Mucosa of descending colon (tissue), 3 donors: ENCODE measurements around the gene CDKAL1. TPM values are rescaled to one million over a fixed set of nuclear protein-coding genes. Genes with fewer than 3 reads are reported as not detected.
"Not testable (repeated sequence)": the region's sequence is repeated elsewhere in the genome, so short reads cannot be mapped to it uniquely, and the experiment has no call there.

Experiments
- ATAC-seq: fragments of 200-7000 bp; cut with Tn5 transposase; one replicate; pipeline ENCODE4 v1.9.1; 2020; ENCODE audit warnings: mild to moderate bottlenecking, moderate library complexity
- DNase-seq, 3 donors: peaks; one replicate each; pipeline ENCODE4 v3.0.0-alpha.2; 2020
- H3K36me3 ChIP-seq: fragments of 200-600 bp; one replicate; pipeline ENCODE4 v1.8.0; 2021; ENCODE audit warnings: low read depth, mild to moderate bottlenecking
- H3K4me1 ChIP-seq: fragments of 200-600 bp; one replicate; pipeline ENCODE4 v1.8.0; 2021; ENCODE audit warnings: low read depth, mild to moderate bottlenecking
- H3K4me3 ChIP-seq: fragments of 200-600 bp; one replicate; pipeline ENCODE4 v1.8.0; 2021; ENCODE audit warnings: mild to moderate bottlenecking
- H3K9me3 ChIP-seq: fragments of 200-600 bp; one replicate; pipeline ENCODE4 v1.8.0; 2021; ENCODE audit warnings: mild to moderate bottlenecking
- intact Hi-C, 2 donors: fragments of 100-400 bp; cut with DNase I in 1 of 2; cut with micrococcal nuclease in 1 of 2; formaldehyde crosslinking; loops; one replicate each; pipeline versions ENCODE4 v1.11.0 to v1.11.1; 2022; cut with DNase I, micrococcal nuclease
- total RNA-seq, 3 donors: library from RNA; stranded (reverse); fragmentation: NEBNext Ultra II Directional in 2 of 3; extraction: Animal tissue kit (Norgen Biotek cat#: 25700) in 2 of 3; gene quantifications; one replicate each; pipeline versions ENCODE4 v1.2.1 to v1.2.4, GENCODE V29; 2021 to 2023
- TF ChIP-seq, protein P1 (sequence below): fragments of 200-600 bp; IDR thresholded peaks from one replicate; pipeline ENCODE4 v1.8.0; 2022; ENCODE audit warnings: antibody characterized with exemption, mild to moderate bottlenecking
- donor health status: DM: no; HTN: no; CAD: no; lungs with moderate emphysema.
- donor health status: DM: no; HTN: no; CAD: no.
- donor health status: DM: no; HTN: yes; CAD: no.

The CDKAL1 gene
- total RNA-seq, 3 donors from 2014 or later: 13.4 to 15.5 (median 15.3) TPM

DNA sequence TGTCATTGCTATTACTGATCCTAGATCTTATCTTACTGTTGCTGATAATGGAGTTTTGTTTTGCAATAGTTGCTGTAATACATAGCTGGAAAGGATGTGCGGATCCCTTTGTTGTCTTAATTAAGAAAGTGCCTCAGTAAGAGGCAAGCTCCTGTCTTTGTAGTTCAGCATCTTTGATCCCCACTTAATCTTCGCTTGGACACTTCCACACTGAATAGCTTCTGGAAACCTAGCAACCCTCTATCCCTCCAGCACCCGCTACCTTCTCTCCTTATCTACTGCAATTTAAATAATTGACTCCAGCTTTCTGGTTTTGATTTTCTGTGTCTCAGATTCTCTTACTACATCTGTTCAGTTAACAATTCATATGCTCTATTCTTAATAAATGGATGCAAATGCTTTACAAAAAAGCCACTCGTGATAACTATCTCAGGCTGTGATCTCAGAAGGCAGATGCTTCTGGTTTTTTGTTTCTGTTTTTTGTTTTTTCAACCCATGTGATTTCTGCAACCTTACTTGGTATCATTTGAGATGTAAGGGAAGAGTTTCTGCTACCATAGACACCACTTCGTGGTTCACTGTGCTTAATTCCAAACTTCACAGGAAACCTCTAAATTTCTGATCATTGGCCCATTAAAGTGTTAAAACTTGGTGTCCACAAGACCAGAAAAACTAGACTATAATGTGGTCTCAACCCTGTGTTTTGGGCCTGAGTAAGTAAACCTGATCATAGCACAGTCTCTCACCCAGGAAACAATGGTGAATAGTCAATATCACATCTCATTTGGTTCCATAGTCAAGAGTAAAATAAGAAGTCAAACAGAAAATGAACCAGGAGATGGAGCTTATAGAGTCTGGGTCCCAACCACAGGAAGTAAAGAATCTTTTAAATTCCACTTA lies 707.2 kb downstream of the CDKAL1 start:
- Histone ChIP-seq H3K4me3 (no peak overlapping the region), H3K36me3 (no peaks in the 10 kb centered on the region), H3K9me3 (peaks cover 8% of the 10 kb centered on the region), H3K4me1 (no peaks in the 10 kb centered on the region)
- ATAC-seq (no peak), DNase-seq (no peak)
- TF ChIP-seq, protein P1, sequence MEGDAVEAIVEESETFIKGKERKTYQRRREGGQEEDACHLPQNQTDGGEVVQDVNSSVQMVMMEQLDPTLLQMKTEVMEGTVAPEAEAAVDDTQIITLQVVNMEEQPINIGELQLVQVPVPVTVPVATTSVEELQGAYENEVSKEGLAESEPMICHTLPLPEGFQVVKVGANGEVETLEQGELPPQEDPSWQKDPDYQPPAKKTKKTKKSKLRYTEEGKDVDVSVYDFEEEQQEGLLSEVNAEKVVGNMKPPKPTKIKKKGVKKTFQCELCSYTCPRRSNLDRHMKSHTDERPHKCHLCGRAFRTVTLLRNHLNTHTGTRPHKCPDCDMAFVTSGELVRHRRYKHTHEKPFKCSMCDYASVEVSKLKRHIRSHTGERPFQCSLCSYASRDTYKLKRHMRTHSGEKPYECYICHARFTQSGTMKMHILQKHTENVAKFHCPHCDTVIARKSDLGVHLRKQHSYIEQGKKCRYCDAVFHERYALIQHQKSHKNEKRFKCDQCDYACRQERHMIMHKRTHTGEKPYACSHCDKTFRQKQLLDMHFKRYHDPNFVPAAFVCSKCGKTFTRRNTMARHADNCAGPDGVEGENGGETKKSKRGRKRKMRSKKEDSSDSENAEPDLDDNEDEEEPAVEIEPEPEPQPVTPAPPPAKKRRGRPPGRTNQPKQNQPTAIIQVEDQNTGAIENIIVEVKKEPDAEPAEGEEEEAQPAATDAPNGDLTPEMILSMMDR: no peak
- intact Hi-C loops: no loop called here

DNA sequence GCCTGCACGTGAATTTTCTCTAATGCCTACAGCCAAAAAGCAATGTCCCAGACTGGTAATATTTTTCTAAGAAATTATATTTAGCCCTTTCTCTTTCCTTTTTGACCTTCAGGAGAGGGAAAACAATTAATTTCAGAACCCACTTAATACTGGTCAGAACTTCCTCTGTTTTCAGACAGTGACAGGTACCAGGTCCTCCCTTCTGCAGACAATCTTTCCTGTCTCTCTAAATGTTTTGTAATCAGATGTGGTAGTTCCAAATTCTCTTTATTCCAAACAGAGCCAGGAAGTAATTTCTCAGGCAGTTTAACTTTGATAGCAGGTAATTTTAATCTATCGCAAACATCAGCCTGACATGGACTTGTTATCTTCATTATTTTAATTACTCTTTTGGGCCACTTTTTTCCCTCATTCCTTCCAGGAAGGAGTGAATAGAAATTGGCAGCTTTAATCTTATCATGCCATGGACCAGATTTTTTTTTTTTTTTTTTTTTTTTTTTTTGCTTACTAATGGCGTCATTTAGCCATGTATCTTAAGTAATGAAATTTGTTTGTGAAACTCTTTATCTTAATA lies 710.7 kb downstream of the CDKAL1 start:
- TF ChIP-seq, protein P1: no peak
- intact Hi-C loops: no loop called here
- Histone ChIP-seq H3K9me3 (no peaks in the 10 kb centered on the region), H3K4me3 (no peak overlapping the region), H3K4me1 (no peaks in the 10 kb centered on the region), H3K36me3 (no peaks in the 10 kb centered on the region)
- ATAC-seq (no peak), DNase-seq (no peak)

DNA sequence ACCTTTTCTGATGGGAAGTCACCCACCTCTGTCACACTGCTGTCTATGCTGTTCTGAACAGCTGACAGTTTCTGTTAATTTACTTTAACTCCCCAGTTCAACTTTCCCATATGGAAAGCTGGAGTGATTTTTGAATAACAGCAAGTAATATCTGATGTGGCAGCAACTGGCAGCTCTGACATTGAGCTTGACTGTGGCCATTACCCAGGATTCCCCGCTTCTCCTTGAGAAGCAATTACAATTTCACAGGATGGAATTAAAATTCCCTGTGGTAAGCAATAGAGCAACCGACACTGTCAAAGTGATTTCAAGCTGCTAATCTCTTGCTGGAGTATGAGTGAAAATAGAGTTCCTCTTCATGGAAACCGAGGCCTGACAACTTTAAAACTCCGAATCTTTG lies 711.2 kb downstream of the CDKAL1 start:
- DNase-seq: no peak
- Histone ChIP-seq H3K9me3 (no peaks in the 10 kb centered on the region), H3K4me3 (no peak overlapping the region), H3K36me3 (no peaks in the 10 kb centered on the region), H3K4me1 (no peaks in the 10 kb centered on the region)
- TF ChIP-seq, protein P1: no peak
- ATAC-seq: no peak
- intact Hi-C loops: no loop called here

DNA sequence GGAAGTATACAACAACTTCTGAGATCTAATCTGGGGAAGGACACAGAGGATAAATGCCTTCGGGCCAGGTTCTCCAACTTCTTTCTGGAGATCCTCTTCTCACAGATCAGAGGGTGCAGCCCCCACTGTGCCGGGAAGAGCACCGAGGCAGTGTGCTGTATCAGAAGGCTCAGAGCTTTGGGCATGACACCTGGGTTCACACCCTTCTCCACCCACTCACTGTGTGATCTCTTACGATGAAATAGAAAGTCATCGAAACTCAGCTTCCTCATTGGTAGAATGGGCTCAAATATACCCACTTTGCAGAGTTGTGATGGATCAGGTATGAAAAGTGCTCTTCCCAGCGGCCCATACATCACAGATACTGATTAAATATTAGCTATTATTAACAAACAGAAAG lies 711.8 kb downstream of the CDKAL1 start:
- Histone ChIP-seq H3K4me3 (no peak overlapping the region), H3K9me3 (no peaks in the 10 kb centered on the region), H3K4me1 (no peaks in the 10 kb centered on the region), H3K36me3 (no peaks in the 10 kb centered on the region)
- DNase-seq (no peak), ATAC-seq (no peak)
- TF ChIP-seq, protein P1: no peak
- intact Hi-C loops: no loop called here

DNA sequence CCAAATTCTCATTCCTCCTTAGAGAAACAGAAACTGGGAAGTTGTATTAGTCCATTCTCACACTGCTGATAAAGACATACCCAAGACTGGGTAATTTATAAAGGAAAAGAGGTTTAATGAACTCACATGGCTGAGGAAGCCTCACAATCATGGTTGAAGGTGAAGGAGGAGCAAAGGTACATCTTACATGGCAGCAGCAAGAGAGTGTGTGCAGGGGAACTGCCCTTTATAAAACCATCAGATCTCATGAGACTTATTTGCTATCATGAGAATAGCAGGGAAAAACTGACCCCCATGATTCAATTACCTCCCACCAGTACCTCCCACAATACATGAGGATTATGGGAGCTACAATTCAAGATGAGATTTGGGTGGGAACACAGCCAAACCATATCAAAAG lies 720.2 kb downstream of the CDKAL1 start:
- DNase-seq: not testable (repeated sequence)

DNA sequence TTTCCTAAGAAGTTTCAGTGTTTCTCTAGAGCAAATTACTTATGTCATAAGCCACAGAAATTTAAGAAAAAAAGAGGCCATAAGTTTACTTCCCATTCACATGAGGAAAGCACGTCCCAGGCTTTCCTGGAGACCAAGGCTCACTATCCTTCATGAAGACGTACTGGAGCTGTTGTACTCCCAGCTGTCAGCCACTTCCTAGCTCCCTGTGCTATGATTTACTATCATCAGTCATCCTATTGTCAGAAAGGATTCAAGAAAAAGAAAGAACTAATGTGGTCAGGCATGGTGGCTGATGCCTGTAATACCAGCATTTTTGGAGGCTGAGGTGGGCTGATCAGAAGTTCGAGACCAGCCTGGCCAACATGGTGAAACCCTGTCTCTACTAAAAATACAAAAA lies 721.9 kb downstream of the CDKAL1 start:
- no peaks in the 10 kb centered on the region for H3K4me1 ChIP-seq
- no peak overlapping the region for H3K4me3 ChIP-seq
- TF ChIP-seq, protein P1: no peak
- ATAC-seq (no peak), DNase-seq (no peak)
- H3K36me3 ChIP-seq: no peaks in the 10 kb centered on the region
- H3K9me3 ChIP-seq: no peaks in the 10 kb centered on the region
- intact Hi-C loops: no loop called here

More for the DNA sequence above, 720.2 kb downstream of the CDKAL1 start:
- H3K9me3 ChIP-seq, ATAC-seq, H3K4me3 ChIP-seq, H3K36me3 ChIP-seq, H3K4me1 ChIP-seq, intact Hi-C loops: not testable (repeated sequence)
